Esophagus muscularis mucosa (tissue), 3 donors: Measurements from ENCODE around the gene FATE1.

Source experiments
- CTCF ChIP-seq, 3 experiments: fragments of 200-600 bp in 2 of 3; fragments of 450-650 bp in 1 of 3; sonication (generic) in 2 of 3; IDR thresholded peaks; one replicate each; pipeline ENCODE4 v1.5.1; 2017 to 2019; ENCODE audit warnings: antibody characterized with exemption in 3 of 3, mild to moderate bottlenecking in 2 of 3, moderate library complexity in 1 of 3
- POLR2A ChIP-seq: fragments of 450-650 bp; IDR thresholded peaks from one replicate; pipeline ENCODE4 v1.6.1; 2017; ENCODE audit warnings: antibody characterized with exemption, moderate library complexity, mild to moderate bottlenecking, low read depth
- POLR2AphosphoS5 ChIP-seq, 2 donors: sonication (generic); formaldehyde crosslinking; IDR thresholded peaks; one replicate each; pipeline ENCODE4 v1.6.1; 2017; ENCODE audit warnings: antibody characterized with exemption in 2 of 2

DNA sequence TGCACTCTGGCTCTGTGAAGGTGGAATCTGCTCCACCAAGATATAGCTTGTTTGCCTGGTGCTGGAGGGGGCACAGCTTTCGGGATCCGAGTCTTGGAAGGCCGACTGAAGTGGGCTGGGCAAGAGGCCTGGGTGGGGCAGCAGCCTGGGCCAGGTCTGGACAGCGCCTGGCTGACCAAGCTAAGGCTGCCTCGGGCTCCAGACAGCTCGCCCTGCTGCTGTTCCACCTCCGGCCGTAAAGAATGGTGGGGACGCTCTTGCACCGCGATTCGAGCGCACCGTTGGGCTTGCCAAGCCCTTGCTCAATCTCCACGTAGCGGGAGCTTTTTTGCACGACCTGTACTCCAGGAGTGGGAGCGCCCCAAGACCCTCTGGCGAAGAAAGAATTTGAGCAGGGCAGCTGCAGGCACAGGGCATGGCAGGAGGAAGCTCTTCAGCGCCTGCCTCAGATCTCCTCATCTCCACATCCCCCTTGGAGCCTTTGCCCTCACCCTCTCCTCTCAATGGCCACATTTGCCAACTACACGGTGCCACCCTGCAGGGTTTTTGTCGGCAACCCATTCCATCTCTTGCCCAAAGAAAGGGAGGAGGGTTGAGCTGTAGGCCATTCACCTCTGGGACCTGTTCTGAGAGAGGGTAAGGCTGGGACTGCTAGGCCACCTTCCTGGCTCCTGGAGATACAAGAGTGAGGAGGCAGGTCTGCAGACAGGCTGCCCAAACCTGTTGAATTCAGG, 37.6 kb downstream of the FATE1 start:
- TF ChIP-seq CTCF (IDR thresholded peaks at IDR 0.05) (peak; percentile 62 to 77 (median 62)), POLR2AphosphoS5 (IDR thresholded peaks at IDR 0.05) (peak in 1 of 2 donors; percentile 17), POLR2A (no peak)
